CD4-positive, alpha-beta memory T cell (primary cell): ENCODE data around the gene ZDHHC11. TPM values are rescaled to one million over a fixed set of nuclear protein-coding genes. Genes with fewer than 3 reads are reported as not detected.
"Not testable (repeated sequence)": the region's sequence is repeated elsewhere in the genome, so short reads cannot be mapped to it uniquely, and the experiment has no call there.

Source experiments
- CTCF ChIA-PET: fragments of 350-600 bp; sonication (Branson Sonifier 250); formaldehyde crosslinking; loops from one replicate; lab custom pipeline; 2021; ENCODE audit warnings: inconsistent platforms; ENCODE audit not compliant: partially characterized antibody; lab: Charles Lee
- POLR2A ChIA-PET: fragments of 350-600 bp; sonication (Branson Sonifier 250); formaldehyde crosslinking; loops from one replicate; lab custom pipeline; 2021; ENCODE audit not compliant: partially characterized antibody; lab: Charles Lee
- DNase-seq, 5 donors: peaks; one replicate each; pipeline versions ENCODE4 v3.0.0 to v3.0.0-alpha.2; 2020 to 2022; ENCODE audit warnings: mixed read lengths in 1 of 5
- H3K27ac ChIP-seq: one replicate; pipeline ENCODE4 v1.7.0; 2013; ENCODE audit warnings: low read depth, low read length
- H3K27me3 ChIP-seq: 2 replicates; pipeline ENCODE4 v1.7.0; 2013; ENCODE audit warnings: mild to moderate bottlenecking, low read length, moderate library complexity; ENCODE audit not compliant: insufficient read depth
- H3K36me3 ChIP-seq: 2 replicates; pipeline ENCODE4 v1.7.0; 2013; ENCODE audit warnings: mild to moderate bottlenecking, low read length, moderate library complexity; ENCODE audit not compliant: insufficient read depth
- H3K4me1 ChIP-seq: 2 replicates; pipeline ENCODE4 v1.7.0; 2013; ENCODE audit warnings: mild to moderate bottlenecking, low read length, moderate library complexity; ENCODE audit not compliant: insufficient read depth
- H3K4me3 ChIP-seq, 2 donors: one replicate each; pipeline ENCODE4 v1.7.0; 2013; ENCODE audit warnings: low read length in 2 of 2, mild to moderate bottlenecking in 1 of 2
- H3K9me3 ChIP-seq, 2 donors: one replicate each; pipeline ENCODE4 v1.7.0; 2013; ENCODE audit warnings: low read length in 2 of 2, control low read depth in 1 of 2; ENCODE audit not compliant: control insufficient read depth in 1 of 2
- H3K27ac Mint-ChIP-seq, 7 donors: one replicate each; pipeline ENCODE4 v1.8.0; 2020 to 2021; ENCODE audit warnings: mixed read lengths in 7 of 7, mild to moderate bottlenecking in 6 of 7, inconsistent platforms in 3 of 7, moderate library complexity in 3 of 7
- H3K27me3 Mint-ChIP-seq, 2 donors: one replicate each; pipeline ENCODE4 v1.8.0; 2020 to 2021; ENCODE audit warnings: mixed read lengths in 2 of 2
- H3K36me3 Mint-ChIP-seq, 2 donors: one replicate each; pipeline ENCODE4 v1.8.0; 2020 to 2021; ENCODE audit warnings: mixed read lengths in 2 of 2, inconsistent platforms in 1 of 2, mild to moderate bottlenecking in 1 of 2
- H3K4me1 Mint-ChIP-seq, 4 donors: one replicate each; pipeline ENCODE4 v1.8.0; 2020 to 2021; ENCODE audit warnings: mixed read lengths in 4 of 4, mild to moderate bottlenecking in 1 of 4
- H3K4me3 Mint-ChIP-seq, 8 donors: one replicate each; pipeline ENCODE4 v1.8.0; 2020 to 2021; ENCODE audit warnings: mixed read lengths in 8 of 8, mild to moderate bottlenecking in 7 of 8, moderate library complexity in 6 of 8, inconsistent platforms in 3 of 8
- H3K9me3 Mint-ChIP-seq, 8 donors: one replicate each; pipeline ENCODE4 v1.8.0; 2020 to 2021; ENCODE audit warnings: mixed read lengths in 8 of 8, mild to moderate bottlenecking in 5 of 8, inconsistent platforms in 3 of 8, moderate library complexity in 1 of 8
- intact Hi-C: fragments of 100-400 bp; cut with micrococcal nuclease; formaldehyde crosslinking; loops from one replicate; pipeline ENCODE4 v1.15.1; 2023
- polyA plus RNA-seq, 2 donors: library from polyadenylated mRNA; unstranded; fragments of 300-500 nt; fragmentation: Illumina TruSeq; gene quantifications; one replicate each; pipeline ENCODE4 v1.2.3, GENCODE V29; 2021
- total RNA-seq, 2 experiments: library from RNA; stranded (reverse); gene quantifications; one replicate each; pipeline ENCODE4 v1.2.3, GENCODE V29; 2021

The ZDHHC11 gene
- total and polyA plus RNA-seq, 4 experiments from 2014 or later: 0.28 to 15.3 (median 15.1) TPM; not detected in 1

DNA sequence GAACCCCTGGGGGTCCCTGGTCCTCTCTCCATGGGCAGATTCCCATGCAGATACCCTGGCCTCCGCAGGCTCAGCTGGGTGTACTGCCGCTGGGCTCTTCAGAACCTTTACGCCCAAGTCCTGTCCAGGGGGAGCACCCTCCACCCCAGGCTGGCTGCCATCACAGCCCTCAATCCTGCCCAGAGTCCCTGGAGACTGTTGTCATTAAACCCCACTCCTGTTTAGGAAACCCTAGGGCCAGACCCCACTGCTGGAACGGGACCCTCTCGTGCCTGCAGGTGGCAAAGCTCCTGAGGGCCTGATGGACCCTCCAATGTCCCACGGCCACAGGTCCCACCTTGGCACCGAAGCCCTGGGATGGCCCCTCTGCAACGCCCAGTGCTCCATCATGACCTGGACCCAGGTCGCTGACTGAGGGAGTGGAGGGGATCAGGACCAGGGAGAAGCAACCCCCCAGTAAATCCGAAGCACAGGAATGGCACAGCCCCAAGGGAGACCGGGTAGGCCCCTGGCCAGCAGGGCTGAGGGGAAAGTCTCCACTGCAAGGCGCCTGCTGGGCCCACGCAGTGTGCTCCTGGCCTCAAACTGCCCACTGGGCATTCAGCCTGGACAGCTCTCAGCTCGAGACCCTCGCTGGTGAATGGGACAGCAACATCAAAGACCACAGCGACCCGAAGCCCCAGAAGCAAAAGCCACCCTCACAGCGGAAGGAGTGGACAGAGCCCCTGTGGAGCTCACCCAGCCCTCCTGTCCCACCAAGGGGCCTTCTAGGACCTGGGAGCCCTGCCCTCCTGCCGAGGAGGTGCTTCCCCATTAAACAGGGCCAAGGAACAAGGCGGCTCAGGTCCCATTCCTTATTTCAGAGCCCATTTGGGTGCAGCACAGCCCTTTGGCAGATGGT, 74.6 kb downstream of the ZDHHC11 start:
- Mint-ChIP-seq H3K27ac (no peak overlapping the region), H3K36me3 (no peaks in the 10 kb centered on the region), H3K4me1 (peaks cover 0 to 8% (median under 1%) of the 10 kb centered on the region in 4 donors), H3K27me3 (no peaks in the 10 kb centered on the region), H3K4me3 (no peak overlapping the region), H3K9me3 (peaks cover 0 to 2% (median 0%) of the 10 kb centered on the region in 8 donors)
- Histone ChIP-seq H3K27ac (no peak overlapping the region), H3K9me3 (no peaks in the 10 kb centered on the region), H3K4me1 (no peaks in the 10 kb centered on the region), H3K27me3 (no peaks in the 10 kb centered on the region), H3K36me3 (no peaks in the 10 kb centered on the region), H3K4me3 (no peak overlapping the region)
- intact Hi-C loops: no loop called here
- POLR2A ChIA-PET: no interaction called here
- DNase-seq: no peak
- CTCF ChIA-PET: interaction anchor here (1.2 to 1.4 kb wide), 2 partner anchors 12 to 17 kb away, joined by 3 to 4 read pairs; no protein-coding TSS in a partner anchor

DNA sequence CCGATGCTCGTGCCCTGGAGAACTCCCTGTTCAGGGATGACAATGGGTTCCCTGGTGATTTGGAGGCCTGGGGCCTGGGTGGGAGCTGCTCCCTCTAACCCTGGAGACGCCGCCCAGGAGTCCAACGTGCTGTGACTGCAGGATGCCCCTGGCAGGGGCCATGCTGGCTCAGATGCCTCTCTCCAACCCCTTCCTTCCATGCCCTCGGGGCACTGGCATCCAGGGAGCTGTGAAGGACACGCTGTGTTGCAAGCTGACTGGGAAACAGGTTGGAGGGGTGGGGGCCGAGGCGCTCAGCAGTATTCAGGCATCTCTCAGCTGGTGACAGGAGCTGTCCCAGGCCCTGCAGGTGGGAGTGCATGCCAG, 75.2 kb downstream of the ZDHHC11 start:
- H3K4me1 ChIP-seq, H3K27me3 Mint-ChIP-seq, H3K9me3 Mint-ChIP-seq, H3K4me3 Mint-ChIP-seq, POLR2A ChIA-PET, CTCF ChIA-PET, DNase-seq, H3K27ac Mint-ChIP-seq, H3K4me1 Mint-ChIP-seq, H3K4me3 ChIP-seq, intact Hi-C loops, H3K9me3 ChIP-seq, H3K27ac ChIP-seq, H3K36me3 ChIP-seq, H3K36me3 Mint-ChIP-seq, H3K27me3 ChIP-seq: not testable (repeated sequence)

DNA sequence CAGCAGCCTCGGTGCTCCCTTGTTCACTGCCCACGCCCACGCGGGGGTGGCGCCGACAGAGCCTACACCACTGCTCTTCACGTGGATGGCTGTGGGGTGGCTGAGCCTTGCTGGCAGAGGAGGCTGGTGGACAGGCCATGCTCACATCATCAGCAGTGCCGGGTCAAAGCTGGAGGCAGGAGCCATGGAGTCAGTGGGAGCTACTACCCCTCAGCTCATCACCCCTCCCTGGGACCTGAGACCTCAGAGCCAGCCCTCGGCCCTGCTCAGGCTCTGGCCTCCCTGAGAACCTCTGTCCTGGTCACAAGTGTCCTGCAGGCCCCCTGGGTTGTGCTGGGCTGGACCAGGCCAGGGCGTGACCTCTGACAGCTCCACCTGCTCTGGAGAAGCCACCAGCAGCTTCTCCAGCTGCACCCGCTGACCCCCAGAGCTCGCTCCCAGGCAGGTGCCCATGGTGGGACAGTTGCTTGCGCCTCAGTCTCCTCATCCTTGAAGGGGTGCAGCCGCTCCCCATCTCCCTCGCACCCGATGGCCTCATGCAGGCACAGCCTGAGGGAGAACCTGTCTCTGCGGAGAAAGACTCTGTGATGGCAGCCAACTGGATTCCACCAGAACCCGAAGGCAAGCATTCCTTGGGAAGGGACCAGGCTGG, 75.8 kb downstream of the ZDHHC11 start:
- not testable (repeated sequence) for H3K4me3 ChIP-seq, H3K9me3 Mint-ChIP-seq

DNA sequence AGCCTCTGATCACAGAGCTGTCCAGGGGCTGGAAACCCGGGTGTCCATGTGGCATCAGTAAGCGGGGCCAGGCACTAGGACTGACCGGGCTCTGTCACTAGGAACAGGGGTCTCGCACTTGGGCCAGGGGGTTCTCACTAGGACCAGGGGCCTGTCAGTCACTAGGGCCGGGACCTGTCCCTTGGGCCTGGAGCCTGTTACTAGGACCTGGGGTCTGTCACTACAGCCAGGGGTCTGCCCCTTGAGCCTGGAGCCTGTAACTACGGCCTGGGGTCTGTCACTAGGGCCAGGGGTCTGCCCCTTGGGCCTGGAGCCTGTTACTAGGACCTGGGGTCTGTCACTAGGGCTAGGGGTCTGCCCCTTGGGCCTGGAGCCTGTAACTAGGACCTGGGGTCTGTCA, 76.5 kb downstream of the ZDHHC11 start:
- H3K9me3 Mint-ChIP-seq, DNase-seq, H3K9me3 ChIP-seq, CTCF ChIA-PET, POLR2A ChIA-PET, H3K36me3 Mint-ChIP-seq, H3K4me1 Mint-ChIP-seq, H3K27me3 ChIP-seq, H3K4me3 ChIP-seq, H3K27me3 Mint-ChIP-seq, H3K27ac Mint-ChIP-seq, H3K27ac ChIP-seq, H3K4me3 Mint-ChIP-seq, H3K4me1 ChIP-seq, H3K36me3 ChIP-seq, intact Hi-C loops: not testable (repeated sequence)

More for the DNA sequence above, 75.8 kb downstream of the ZDHHC11 start:
- CTCF ChIA-PET, H3K27me3 Mint-ChIP-seq, H3K9me3 ChIP-seq, POLR2A ChIA-PET, DNase-seq, H3K27me3 ChIP-seq, H3K36me3 Mint-ChIP-seq, H3K4me1 Mint-ChIP-seq, intact Hi-C loops, H3K4me3 Mint-ChIP-seq, H3K27ac Mint-ChIP-seq, H3K4me1 ChIP-seq, H3K36me3 ChIP-seq, H3K27ac ChIP-seq: not testable (repeated sequence)

DNA sequence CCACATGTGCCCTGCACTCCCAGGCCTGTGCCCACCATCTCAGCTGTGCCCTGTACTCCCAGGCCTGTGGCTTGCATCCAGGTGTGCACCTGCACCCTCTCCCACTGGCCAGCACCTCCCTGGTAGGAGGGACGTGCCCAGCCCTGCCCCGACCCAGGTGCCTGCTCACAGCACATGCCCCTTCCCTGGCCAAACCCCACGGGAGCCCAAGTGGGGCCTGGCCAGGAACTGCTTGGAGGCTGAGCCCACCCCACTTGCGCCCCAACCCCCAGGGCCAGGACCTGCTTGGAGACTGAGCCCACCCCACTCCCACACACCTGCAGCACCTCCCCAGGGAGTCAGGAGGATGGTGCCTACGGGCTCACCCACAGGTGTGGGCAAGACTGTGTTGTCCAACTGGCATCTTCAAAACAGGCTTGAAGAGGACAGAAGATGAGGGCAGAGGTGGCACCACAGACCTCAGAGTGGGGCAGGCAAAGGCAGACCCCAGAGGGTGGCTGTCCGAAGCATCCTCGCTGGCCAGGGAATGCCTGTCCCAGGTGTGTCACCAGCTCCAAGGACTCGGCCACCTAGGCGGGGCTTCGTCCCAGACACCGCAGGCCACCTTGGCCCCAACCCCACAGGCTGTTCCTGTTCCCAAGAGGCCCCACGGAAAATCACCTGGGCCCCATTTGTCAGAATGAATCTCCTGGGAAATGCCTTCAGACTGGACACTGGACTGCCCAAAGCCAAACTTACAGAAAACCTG, 77.1 kb downstream of the ZDHHC11 start:
- Mint-ChIP-seq H3K27me3 (no peaks in the 10 kb centered on the region), H3K36me3 (no peaks in the 10 kb centered on the region), H3K4me3 (no peak overlapping the region), H3K27ac (no peak overlapping the region), H3K9me3 (peaks cover 0 to 2% (median 0%) of the 10 kb centered on the region in 8 donors), H3K4me1 (peaks cover 0 to 8% (median under 1%) of the 10 kb centered on the region in 4 donors)
- ChIA-PET POLR2A (no interaction called here), CTCF (no interaction called here)
- Histone ChIP-seq H3K4me3 (no peak overlapping the region), H3K27me3 (no peaks in the 10 kb centered on the region), H3K36me3 (no peaks in the 10 kb centered on the region), H3K27ac (no peak overlapping the region), H3K9me3 (no peaks in the 10 kb centered on the region), H3K4me1 (no peaks in the 10 kb centered on the region)
- no peak for DNase-seq
- intact Hi-C loops: no loop called here

DNA sequence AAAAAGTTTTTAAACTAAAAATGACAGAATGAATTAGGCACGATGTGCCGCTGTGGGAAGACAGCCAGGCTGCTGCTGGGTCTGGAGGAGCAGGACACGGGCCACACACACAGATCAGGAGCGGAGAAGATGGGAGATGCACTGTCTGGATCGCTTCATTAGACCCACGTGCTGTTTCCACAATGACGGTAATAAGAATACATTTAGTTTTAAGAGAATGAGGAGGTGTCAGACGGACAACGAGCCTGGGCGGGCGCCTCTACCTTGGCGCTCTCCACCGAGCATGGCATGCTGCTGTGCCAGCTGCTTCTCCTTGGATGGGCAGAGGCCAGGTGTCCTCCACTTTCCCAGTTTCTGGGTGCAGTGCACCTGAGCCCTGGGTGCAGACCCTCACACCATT, 77.9 kb downstream of the ZDHHC11 start:
- DNase-seq, H3K27ac Mint-ChIP-seq, CTCF ChIA-PET: not testable (repeated sequence)

DNA sequence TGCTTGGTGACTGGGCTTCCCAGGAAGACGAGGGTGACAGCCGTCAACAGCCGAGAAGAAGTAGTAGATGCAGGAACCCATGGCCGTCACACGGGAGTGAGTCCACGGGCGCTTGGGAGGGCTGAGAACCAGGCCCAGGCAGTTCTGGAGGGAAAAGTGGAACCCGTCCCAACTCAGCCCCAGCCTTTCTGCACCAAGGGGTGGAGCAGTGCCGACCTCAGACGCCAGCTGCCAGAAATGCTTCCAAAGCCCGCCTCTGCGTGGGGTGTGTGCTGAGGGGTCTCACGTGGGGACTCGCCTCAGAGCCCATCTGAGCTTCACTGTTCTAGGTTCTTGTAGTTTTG, 78.3 kb downstream of the ZDHHC11 start:
- H3K27ac Mint-ChIP-seq, intact Hi-C loops, POLR2A ChIA-PET, H3K4me3 ChIP-seq, H3K27me3 Mint-ChIP-seq, H3K9me3 Mint-ChIP-seq, H3K4me1 ChIP-seq, H3K4me1 Mint-ChIP-seq, H3K4me3 Mint-ChIP-seq, DNase-seq, H3K27ac ChIP-seq, CTCF ChIA-PET, H3K36me3 ChIP-seq, H3K9me3 ChIP-seq, H3K27me3 ChIP-seq, H3K36me3 Mint-ChIP-seq: not testable (repeated sequence)

More for the DNA sequence above, 77.9 kb downstream of the ZDHHC11 start:
- H3K4me3 Mint-ChIP-seq, H3K36me3 ChIP-seq, H3K36me3 Mint-ChIP-seq, H3K4me1 ChIP-seq, H3K4me1 Mint-ChIP-seq, H3K27ac ChIP-seq, H3K9me3 ChIP-seq, intact Hi-C loops, H3K4me3 ChIP-seq, POLR2A ChIA-PET, H3K27me3 Mint-ChIP-seq, H3K9me3 Mint-ChIP-seq, H3K27me3 ChIP-seq: not testable (repeated sequence)
